GM12801 (cell line): ENCODE measurements around the gene RNF32.

Experiments
- TF ChIP-seq, protein P1 (sequence below): IDR thresholded peaks from one replicate; pipeline ENCODE4 v1.5.1; 2011; ENCODE audit warnings: control low read depth; ENCODE audit not compliant: insufficient read length; ENCODE audit errors: extremely low read depth

RNF32 gene

DNA sequence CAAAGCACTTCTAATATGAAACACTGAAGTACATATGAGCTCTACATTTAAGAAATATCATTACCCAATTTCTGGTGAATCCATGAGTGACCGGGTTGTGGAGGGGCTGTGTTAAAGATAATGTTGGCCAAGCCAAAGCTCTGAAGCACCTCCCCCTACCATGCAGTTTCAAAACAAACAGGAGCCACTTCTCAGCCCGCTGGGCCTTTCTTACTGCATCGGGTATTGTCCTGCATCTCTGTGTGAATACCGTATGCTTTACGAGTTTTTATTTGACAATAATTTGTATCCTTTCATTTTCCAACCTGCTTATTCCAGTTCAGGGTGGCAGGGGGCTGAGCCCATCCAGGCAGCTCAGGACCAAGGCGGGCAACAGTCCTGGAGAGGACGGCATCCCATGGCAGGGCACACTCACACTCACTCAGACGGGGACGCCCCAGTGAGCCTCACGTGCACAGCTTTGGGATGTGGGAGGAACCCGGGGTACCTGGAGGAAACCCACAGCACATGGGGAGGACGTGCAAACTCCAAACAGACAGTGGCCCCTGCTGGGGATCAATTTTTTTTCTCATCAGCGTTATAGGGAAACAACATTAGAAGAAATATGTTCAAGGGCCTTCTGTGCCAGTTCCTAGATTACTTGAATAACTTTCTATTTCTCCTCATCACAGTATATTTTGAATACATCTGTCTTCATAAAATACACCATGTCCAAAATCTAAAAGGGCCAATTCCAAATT lies 1.9 kb downstream of the RNF32 start:
- TF ChIP-seq, protein P1, sequence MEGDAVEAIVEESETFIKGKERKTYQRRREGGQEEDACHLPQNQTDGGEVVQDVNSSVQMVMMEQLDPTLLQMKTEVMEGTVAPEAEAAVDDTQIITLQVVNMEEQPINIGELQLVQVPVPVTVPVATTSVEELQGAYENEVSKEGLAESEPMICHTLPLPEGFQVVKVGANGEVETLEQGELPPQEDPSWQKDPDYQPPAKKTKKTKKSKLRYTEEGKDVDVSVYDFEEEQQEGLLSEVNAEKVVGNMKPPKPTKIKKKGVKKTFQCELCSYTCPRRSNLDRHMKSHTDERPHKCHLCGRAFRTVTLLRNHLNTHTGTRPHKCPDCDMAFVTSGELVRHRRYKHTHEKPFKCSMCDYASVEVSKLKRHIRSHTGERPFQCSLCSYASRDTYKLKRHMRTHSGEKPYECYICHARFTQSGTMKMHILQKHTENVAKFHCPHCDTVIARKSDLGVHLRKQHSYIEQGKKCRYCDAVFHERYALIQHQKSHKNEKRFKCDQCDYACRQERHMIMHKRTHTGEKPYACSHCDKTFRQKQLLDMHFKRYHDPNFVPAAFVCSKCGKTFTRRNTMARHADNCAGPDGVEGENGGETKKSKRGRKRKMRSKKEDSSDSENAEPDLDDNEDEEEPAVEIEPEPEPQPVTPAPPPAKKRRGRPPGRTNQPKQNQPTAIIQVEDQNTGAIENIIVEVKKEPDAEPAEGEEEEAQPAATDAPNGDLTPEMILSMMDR = no peak

DNA sequence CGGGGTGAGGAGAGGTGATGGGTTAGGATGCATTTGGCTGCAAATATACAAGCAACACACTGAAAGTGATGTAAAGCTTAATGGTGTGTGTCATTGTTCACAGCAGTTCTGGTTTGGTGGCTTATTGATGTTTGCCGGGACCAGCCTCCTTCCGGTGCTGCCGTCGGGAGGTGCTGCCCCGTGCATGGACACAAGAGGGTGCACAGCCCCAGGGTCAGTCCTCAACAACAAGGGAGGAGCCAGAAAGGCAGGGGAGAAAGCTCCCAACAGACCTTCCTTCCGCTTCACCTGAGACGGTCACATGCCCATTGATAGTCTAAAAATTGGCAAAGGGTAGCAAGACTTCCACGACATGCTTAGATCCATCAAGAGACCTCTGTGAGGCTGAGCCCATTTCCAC lies 9.5 kb downstream of the RNF32 start:
- TF ChIP-seq, protein P1 = no peak

DNA sequence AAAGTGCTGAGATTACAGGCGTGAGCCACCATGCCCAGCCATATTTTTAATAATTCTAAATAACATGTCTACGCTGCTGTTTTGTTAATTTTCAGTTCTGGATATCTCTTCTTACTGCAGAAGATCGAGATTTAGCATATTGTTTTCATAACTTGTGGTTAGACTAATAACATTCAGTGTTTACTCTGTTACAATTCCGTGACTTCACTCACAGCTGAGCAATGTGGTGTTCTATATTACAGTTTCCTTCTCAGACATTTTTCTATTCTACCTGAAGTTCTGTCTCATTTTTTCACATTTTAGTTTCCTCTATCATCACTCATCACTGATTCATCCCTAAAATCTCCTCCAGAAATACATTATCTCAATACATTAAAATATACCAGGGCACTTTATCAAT lies 10.9 kb downstream of the RNF32 start:
- TF ChIP-seq, protein P1 = no peak

DNA sequence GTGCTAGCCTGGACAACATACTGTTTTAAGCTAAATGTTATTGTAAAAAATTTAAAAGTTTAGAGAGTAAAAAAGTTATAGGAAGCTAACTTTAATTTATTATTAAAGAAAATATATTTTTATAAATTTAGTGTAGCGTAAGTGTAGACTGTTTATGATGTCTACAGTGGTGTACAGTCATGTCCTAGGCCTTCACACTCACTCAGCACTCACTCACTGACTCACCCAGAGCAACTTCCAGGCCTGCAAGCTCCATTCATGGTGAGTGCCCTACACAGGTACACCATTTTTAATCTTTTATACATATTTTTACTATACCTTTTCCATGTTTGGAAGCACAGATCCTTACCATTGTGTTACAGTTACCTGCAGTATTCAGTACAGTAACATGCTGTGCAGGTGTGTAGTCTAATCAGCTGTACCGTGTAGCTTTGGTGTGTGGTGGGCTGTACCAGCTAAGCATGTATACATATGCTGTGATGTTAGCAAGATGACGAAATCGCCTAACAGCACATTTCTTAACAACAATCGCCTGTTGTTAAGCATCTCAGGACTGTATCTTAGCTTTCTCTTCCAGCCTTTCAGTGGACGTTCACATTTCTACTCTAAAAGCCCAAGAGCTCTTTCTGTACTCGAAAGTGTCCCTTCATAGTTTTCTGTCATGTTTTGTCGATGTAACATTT lies 12.5 kb downstream of the RNF32 start:
- TF ChIP-seq, protein P1 = no peak

DNA sequence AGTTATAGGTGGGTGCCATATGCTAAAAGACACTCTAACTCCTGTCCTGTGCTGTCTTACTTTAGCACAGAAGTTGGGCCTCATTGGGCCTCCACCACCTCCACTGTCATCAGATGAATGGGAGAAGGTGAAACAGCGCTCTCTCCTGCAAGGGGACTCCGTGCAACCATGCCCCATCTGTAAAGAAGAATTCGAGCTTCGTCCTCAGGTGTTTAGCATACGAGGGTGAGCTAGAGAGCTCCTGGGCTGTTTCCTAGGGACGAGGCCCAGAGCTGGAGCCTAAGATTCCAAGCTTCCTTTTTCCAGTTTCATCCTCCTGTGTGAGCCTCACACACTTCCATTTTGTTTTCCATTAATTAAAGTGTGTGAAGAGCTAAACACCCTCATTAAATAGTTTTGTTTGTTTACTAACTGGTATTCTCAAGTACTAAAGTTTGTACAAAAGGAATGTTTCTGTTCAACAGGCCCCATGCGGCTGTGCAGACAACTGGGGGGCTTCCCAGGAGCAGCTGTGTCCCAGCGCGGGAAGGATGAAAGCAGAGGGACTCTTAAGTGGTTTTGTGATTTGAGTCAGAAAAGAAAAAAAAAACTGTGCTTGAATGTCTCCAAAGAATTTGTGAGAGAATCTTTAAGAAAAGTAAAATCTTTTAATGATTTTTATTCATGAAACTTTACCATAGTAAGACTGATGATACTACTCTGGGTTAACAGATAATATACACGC lies 14.1 kb downstream of the RNF32 start:
- TF ChIP-seq, protein P1 = no peak

DNA sequence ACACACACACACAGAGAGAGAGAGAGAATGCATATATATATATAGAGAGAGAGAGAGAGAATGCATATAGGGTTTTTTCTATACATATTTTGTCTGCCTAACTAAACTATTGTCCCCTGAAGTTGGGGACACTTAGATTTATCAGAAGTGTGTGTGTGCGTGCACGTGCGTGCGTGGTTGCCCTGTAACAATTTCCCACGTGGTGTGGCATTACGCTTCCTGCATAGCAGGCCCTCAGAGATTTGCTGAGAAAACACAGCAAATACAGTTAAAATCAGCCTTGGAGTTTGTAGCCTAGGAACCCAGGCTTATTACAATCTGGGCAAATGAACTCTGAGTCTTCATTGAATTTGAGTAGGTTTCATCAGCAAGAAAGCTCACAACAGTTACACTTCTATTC lies 14.7 kb downstream of the RNF32 start:
- TF ChIP-seq, protein P1 = no peak

DNA sequence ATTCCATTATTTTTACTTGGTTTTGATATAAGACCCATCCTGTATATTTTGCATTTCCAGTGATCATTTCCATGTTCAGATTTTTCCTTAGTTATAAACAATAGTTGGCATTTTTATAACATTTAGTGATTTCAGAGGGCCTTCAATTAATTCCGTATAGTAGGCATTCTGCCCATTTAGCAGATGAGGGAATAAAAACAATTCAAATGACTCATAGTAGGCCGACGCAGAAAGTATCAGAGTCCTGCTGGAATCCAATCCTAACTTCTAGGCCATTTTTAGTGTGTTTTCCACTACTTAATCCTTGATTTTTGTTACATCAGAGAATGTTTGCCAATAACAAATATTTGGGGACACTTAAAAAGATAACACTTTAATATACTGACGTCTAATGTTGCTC lies 15.4 kb downstream of the RNF32 start:
- TF ChIP-seq, protein P1 = no peak
